ENCODE measurements around the gene LRFN2.

- TF ChIP-seq REST (IDR thresholded peaks at IDR 0.05; ENCODE audit: unreplicated experiment) (no peak), CTCF (conservative IDR thresholded peaks at IDR 0.05; ENCODE audit: low read depth in 2 of 2) (no peak), STAT1 (IDR thresholded peaks at IDR 0.05; ENCODE audit: unreplicated experiment) (no peak), ETS1 (IDR thresholded peaks at IDR 0.05) (no peak), JUNB (IDR thresholded peaks at IDR 0.05; ENCODE audit: unreplicated experiment) (no peak), EZH2 (IDR thresholded peaks at IDR 0.05; ENCODE audit: low read depth, unreplicated experiment) (no peak), CREB1 (CRISPR knock-in tag; IDR thresholded peaks at IDR 0.05; ENCODE audit: low read depth) (no peak)
These were observed 196.9 kb downstream of the LRFN2 start for GRCh38 chr6:40390144-40390800.

Measured in GM23338 (cell line).